GM10847 (cell line): ENCODE measurements around the gene NAV1.

Source experiments
- POLR2A ChIP-seq: IDR thresholded peaks from 2 replicates; pipeline ENCODE4 v1.6.1; 2011; ENCODE audit not compliant: insufficient read length; ENCODE audit errors: extremely low read depth

The NAV1 gene

DNA sequence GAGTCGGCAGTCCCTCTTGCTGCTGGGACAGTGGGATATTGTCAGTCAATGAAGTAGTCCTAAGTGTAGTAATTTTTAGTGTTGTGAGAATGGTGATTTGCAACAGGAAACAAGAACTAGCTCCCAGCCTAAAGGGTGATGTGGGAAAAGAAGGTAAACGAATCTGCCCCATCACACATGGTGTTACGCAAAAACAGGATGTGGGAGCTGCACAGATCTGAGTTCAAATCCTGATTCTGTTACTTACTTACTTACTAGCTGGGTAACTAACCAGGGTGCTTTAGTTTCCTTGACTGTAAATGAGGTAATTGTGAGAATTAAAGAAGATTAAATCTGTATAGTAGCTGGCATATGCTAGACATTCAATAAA lies 22.3 kb downstream of the NAV1 start:
- TF ChIP-seq POLR2A = no peak

DNA sequence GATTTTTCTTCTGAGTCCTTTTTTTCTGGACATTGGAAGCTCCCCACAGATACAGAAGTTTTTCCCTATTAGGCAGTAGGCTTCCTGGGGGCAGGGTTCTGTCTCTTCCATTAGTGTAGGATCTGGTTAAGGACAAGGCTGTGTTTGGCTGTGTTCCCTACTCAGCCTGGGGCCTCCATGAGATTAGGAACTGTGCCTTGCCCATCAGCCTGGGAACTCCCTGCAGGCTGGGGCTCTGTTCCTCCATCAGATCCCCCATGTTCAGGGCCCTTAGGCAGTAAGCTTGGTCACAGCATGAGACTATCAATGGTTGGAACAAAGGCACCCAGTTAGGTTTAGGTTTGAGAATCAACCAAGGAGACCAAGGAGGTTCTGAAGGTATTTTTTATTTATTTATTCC lies 22.7 kb downstream of the NAV1 start:
- TF ChIP-seq POLR2A = no peak

DNA sequence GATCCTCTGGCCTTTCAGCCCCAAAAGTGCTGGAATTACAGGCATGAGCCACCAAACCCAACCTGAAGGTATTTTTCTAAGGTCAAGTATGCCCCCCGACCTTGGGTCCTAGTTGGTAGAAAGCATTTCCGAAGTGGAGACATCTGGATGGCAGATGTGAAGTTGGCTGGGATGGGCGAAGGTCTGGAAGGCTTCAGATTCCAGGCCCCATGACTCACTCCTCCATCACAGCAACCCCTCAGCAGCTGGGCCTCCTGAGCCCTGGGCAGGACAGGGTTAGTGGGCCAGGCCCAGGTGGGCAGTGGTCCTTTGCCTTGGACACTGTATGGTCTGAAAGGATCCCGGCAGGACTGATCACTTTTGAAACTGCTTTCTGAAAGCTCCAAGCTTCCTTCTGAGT lies 23.3 kb downstream of the NAV1 start:
- no peak for TF ChIP-seq POLR2A

DNA sequence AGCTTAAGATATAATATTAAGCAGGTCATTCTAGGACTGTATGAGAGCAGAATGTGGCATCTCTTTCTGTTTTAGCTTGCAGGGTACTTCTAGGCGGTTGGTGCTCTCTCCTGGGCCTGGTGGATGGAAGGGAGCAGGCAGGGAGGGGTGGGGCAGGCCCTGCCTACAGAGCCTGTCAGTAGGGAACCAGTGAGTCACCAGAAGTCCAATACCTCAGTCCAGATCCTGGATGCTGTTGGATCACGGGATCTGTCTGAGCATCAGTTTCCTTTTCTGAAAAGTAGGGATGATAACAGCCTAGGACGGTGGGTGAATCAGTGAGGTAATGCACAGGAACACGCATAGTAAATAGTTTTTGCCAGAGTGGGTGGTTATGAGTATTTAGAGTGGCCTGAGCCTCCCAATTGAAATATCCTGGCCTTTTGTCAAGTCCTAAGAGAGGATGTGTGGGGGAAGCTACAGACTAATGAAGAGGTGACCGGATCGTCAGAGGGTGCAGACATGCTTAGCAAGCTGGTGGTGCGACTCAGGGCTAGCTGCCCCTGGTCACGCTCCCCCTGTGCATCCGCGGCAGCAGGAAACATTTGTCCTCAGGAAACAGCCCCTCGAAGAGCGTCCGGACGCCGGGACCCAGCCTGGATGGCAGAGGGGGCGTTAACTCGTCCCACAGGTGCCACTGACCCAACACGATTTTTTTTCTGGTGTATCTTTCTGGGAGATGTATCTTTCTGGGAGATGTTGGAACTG lies 23.9 kb downstream of the NAV1 start:
- TF ChIP-seq POLR2A = no peak

DNA sequence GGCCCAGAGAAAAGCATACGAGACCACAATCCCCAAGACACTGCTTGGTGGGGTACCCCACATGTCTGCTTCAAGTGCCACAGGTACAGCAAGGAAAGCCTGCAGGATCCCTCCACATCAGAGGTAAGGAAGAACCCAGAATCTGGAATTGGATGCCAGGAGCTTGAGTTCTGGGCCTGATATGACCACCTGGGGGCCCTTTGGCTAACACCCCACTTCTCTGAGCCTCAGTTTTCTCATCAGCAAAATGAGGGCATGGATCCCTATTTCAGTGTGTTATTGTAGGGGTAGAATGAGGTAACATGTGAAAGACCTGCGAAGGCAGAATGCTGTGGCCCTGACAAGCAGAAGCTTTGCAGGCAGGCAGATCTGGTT lies 24.5 kb downstream of the NAV1 start:
- no peak for TF ChIP-seq POLR2A

DNA sequence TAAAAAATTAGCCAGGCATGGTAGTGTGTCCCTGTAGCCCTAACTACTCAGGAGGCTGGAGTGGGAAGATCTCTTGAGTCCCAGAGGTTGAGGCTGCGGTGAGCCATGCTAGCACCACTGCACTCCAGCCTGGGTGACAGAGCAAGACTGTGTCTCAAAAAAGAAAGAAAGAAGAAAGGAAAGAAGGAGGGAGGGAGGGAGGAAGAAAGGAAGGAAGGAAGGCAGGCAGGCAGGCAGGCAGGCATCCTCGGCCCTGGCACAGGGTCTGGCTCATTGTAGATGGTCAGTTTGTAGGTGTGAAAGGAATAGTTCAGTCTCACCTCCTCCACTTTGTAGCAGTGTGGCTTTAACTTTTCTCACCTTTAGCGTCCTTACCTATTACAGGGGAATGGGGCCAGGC lies 25.0 kb downstream of the NAV1 start:
- TF ChIP-seq POLR2A = no peak

DNA sequence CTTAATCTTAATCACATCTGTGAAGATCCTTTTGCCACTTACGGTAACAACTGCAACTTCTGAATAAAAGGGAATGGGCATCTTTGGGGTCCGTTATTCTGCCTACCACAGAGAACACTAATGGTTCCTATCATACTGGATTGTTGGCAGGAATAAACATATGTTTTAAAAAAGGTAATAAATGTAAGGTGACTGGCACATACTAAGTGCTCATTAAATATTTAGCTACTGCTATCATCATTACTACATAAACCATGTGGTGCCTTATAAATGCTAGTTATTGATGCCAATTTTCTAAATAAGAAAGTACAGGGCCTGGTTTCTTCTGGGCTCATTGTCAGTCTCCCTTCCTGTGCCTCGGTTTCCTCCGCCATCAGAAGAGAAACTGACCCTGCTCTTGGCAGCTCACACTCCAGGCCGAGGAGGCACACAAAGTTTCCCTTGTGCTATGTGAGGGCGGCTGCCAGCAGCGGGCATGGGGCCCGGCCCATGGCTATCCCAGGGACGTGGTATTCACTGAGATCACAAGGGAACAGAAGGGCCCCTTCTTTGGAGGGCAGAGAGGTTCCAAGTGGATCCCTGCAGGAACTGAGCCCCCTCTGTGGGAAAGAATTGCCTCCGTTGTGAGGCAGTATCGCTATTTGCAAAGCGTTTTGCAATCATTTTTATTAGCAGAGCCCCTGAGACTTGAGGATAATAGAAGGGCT lies 26.2 kb downstream of the NAV1 start:
- no peak for TF ChIP-seq POLR2A

DNA sequence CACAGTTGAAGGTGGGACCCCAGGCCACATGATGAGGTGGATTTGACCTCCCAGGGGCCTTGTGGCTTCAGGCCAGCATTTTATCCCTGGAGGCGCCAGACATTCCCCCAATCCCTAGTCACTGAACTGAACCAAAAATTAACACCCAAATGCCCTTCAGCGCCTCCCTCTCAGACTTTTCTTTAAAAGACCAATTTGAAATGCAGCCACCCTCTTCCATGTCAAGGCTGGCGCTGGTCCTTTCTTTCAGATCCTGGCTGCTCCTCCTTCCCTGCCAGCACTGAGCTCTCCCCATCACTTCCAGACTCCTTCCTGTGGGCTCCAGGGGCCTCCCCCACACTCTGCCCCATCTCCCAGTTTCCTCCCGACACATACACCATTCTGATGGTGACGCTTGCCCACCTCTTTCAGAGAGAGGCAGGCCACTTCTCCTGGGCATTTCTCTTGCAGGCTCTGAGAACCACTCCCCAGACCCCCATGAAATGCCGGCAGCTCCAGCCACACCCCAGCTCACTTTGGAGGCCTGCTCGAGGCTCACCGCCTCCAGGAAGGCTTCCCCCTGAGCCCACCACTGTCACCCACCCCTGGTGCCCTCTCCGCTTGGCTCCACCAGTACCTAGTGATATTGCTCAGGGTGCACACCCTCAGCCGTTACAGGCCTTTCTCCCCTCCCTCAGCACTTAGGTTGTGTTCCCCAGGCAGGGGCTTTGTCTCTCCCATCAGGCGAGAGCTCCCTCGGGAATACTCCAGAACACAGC lies 27.0 kb downstream of the NAV1 start:
- no peak for TF ChIP-seq POLR2A

DNA sequence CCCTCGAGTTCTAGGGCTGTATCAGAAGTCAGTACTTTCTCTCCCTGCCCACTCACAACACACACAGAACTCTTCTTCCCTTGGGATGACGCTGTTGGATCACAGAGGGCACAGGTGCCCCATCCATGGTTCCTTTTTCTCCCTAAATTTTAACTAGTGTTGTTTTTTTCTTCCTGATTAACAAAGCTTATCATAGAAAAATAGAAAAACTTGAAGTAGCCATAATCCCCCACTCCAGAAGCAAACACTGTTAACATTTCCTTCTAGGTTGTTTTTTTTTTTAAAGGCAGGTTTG lies 27.5 kb downstream of the NAV1 start:
- no peak for TF ChIP-seq POLR2A

DNA sequence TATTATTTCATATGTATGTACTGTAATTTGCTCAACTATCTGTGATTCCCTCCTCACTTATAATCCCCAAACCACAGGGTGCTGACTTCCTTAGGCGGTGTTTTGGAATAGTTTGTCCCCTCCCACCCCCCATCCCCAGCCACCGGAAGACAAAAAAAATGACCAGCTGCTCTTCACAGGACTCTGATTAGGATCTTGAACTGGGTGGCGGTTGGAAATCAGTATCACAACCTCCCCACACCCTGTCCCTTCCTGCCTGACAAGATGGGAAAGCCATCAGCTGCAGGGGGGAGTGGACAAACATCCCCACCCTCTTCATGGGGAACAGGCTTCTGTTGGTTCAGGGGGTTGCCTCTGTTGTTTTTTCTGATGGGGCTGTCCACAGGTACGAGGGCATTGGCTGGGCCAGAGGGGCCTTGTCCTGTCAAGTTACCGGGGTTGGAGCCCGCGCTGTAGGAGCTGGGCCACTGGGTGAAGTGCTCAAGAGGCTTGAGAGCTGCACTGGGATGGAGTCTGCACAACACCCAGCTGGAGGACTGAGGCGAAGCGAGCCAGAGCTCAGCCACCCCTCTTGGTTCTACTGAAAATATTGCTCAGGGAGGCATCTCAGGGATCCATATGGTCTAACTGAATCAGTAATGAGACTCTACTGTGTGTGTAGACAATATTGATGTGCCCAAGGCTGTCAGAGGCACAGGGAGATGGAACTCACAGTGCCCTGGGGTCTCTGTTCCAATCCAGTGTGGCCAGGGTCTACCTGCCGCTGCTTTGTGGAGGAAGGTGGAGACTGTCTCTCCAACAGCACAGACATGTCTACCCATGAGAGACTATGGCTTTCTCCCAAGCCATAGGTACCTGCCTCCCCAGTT lies 28.2 kb downstream of the NAV1 start:
- no peak for TF ChIP-seq POLR2A

DNA sequence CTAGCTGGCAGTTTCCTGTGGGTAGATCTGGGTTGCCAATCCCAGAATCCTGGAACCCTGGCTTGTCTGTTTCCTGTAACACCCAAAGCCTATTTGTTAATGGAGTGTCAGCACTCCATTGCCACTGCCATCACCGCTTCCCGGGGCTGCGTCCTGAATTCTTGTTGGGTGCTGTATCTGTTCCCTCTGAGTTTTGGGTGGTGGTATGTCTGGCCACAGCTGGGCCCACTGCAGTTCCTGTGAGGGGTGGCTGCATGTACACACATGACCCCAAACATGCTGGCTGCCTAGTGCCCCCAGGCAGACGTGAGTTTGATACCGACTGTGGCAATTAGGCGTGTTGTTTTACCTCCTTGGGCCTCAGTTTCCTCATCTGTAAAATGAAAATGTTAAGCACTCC lies 29.3 kb downstream of the NAV1 start:
- TF ChIP-seq POLR2A = no peak

DNA sequence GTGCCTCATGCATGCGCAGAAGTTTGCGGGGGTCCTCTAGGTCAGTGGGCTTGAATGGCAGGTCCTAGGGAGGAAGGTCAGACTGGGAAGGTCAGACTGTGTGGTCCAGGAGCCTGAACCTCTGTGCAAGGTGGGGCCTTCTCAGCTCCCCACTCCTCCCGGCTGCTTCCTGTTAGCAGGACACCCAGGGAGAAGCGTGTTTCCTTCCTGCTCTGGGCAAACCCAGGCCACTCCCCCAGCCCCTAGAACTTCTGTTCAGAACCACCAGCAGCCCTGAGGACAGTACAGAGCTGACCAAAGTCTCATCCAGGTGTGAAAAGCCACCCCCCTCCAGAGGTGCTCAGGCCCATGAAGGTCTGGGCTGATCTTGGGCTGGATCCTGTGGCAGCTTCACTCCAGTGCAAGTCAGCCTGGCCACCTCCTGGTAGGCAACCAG lies 29.9 kb downstream of the NAV1 start:
- TF ChIP-seq POLR2A = no peak

DNA sequence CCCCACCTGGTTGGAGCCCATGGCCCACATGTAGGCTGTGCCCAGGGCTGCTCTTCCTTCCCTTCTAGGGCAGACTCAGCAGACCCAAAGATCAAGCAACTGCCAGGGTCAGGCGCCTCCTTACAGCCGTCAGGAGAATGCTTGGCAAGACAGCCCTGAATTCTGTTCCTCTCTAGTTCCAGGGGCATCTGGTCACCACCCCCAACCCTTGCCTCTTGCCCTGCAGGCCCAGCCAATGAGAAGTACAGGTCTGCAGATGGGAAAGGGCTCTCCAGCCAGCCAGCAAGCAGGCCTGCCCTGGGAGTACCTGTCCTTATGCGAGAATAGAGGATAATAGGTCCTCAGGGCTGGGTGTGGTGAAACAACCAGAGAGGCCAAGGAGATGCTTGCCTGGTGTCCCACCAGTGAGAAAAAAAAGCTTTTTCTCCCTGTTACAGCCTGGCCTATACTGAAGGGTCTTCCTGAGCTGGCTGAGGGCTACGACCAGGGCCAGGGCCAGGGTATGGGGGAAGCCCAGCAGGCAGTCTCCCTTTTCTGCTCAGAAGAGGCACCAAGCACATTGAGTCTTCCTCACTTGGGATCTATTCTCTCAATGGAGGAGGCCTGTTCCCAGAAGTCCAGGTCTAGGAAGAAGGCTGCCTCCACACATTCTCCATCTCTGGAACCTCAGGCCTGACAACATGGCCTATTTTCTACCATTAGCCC lies 31.4 kb downstream of the NAV1 start:
- TF ChIP-seq POLR2A = no peak

DNA sequence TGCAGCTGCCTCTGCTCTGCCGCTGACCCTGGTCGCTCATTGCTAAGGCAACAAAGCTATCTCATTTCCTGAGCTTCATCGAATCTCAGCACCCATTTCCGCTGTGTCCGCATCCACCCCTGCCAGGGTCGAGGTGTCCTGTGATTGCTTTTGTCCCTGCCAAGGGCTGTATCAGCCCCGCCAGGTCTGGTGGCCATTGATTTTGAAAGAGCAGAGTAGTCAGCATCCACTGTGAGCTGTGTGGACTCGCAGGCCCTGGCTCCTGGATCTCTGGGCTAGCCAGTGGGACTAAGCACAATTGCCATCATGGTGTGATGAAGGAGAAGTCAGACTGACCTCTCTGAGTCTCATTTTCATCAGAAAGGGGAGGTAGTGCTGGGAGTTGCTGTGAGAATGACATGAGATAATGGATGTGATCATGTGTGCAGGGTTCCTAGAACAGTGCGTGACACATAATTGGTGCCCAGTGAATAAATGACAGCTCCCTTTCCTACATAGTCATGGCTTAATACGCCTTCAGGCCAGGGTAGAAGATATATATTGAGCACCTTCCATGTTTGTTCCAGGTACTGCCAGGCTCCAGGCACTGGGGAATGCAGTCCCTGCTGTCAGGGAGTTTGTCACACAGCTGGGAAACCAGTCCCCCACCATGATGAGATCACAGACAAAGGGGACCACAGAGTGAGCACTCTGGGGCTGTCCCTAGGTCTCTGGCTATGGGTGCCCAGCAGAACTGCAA lies 32.1 kb downstream of the NAV1 start:
- no peak for TF ChIP-seq POLR2A
